Erythroblast (primary cell): ENCODE measurements around the gene METTL13.

ENCODE experiments used
- GATA1 ChIP-seq: IDR thresholded peaks from 2 replicates; pipeline ENCODE4 v1.6.1; 2011; ENCODE audit warnings: low read depth, mild to moderate bottlenecking, control low read depth, low read length, moderate library complexity
- POLR2A ChIP-seq: IDR thresholded peaks from 2 replicates; pipeline ENCODE4 v1.6.1; 2011; ENCODE audit warnings: mild to moderate bottlenecking, low read length

DNA sequence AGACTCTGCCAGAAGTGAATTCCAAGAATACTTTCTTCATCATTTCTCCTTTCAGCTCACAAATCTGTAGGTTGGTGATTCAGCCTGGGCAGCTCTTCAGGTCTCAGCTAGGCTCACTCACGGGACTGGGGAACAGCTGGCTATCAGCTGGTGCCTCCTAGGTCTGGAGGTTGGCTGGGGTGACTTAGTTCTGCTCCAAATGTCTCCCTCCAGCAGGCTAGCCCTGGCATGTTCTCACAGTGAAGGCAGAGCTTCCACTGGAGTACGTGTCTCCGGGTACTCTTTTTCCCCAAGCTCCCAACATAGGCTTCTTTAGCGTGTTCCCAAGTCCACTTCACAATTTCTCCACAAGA, 27.1 kb upstream of the METTL13 start:
- TF ChIP-seq POLR2A (no peak), GATA1 (no peak)
